Measurements from ENCODE around the gene POLG. TPM values are rescaled to one million over a fixed set of nuclear protein-coding genes. Genes with fewer than 3 reads are reported as not detected.

Gene POLG
- total RNA-seq, 2 experiments from 2014 or later: 96.1 to 102 TPM

DNA sequence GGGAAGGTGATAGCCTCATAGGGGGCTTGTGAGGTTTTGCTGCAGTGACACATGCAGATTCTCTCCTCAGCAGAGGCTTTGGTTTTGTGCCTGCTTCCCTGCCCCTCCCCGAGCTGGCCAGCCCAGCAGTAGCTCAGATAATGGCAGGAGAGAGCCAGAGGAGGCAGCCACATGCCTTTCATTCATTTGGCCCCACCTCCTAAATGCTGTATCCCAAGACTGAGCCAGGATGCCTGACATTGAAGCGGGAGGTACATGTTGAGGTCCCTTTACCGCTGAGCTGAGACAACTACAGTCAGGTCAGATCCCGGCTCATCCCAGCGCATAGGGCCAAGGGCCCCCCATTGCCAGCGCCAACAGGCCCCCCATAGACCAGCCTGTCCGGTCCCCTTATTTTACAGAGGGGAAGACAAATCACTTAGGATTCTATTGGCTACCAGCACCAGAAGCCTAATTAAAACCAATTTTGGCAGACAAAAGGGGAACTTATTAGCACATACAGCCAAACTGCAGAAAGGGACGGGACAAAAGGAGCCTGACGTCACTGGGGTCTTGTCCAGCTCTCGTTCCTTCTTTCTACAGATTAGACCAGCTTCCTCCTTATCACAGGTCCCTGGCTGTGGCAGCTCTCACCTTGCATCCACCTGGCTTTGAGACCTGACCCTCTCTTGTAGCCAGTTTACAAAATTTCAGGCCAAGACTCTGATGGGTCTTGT is 12.1 kb upstream of the POLG start:
- H3K4me1 Mint-ChIP-seq: no peaks in the 10 kb centered on the region
- no peak for DNase-seq
- H3K36me3 Mint-ChIP-seq: no peaks in the 10 kb centered on the region
- no peak overlapping the region for H3K4me3 Mint-ChIP-seq
- no peaks in the 10 kb centered on the region for H3K9me3 Mint-ChIP-seq
- no peak overlapping the region for H3K27ac Mint-ChIP-seq
- peaks cover 8% of the 10 kb centered on the region for H3K27me3 Mint-ChIP-seq

DNA sequence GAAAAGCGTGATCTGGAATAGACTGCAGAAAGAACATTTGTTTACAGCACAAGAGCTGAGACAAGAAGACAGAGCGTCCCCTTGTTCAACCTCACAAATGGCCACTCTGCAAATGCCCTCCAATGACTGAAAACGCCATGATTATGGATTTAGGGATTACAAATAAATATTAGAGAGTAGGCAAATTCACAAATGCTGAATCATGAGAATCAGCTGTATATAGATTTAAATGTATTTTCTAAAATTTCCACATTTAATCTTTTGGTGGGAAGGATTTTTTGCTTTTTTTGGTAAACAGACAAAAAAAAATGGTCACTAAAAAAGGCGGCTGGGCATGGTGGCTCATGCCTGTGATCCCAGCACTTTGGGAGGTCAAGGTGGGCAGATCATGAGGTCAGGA is 10.6 kb upstream of the POLG start:
- DNase-seq: no peak
- H3K27me3 Mint-ChIP-seq: peaks cover 4% of the 10 kb centered on the region
- H3K36me3 Mint-ChIP-seq: no peaks in the 10 kb centered on the region
- H3K4me1 Mint-ChIP-seq: no peaks in the 10 kb centered on the region
- no peak overlapping the region for H3K4me3 Mint-ChIP-seq
- no peaks in the 10 kb centered on the region for H3K9me3 Mint-ChIP-seq
- H3K27ac Mint-ChIP-seq: no peak overlapping the region

DNA sequence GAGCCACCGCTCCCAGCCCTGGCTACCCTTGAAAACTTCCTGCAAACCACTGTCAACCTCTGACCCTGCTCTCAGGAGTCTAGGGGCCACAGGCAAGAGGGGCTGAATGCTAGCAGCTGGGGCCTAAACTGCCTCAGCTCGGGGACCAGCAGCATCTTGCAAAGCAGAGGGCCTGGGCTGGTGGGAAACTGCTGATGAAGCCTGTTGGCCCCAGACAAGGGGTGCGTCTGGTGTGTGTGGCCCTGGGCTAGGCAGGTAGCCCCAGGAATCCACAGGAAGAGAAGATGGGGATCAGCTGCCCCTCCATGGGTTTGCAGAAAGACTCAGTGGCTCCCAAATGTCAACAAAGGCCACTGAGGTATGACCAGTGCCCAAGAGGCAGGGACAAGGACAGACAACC is 8.2 kb upstream of the POLG start:
- H3K27ac Mint-ChIP-seq: no peak overlapping the region
- H3K27me3 Mint-ChIP-seq: no peaks in the 10 kb centered on the region
- no peak overlapping the region for H3K4me3 Mint-ChIP-seq
- no peaks in the 10 kb centered on the region for H3K36me3 Mint-ChIP-seq
- no peaks in the 10 kb centered on the region for H3K9me3 Mint-ChIP-seq
- no peak for DNase-seq
- H3K4me1 Mint-ChIP-seq: peaks cover 2% of the 10 kb centered on the region

DNA sequence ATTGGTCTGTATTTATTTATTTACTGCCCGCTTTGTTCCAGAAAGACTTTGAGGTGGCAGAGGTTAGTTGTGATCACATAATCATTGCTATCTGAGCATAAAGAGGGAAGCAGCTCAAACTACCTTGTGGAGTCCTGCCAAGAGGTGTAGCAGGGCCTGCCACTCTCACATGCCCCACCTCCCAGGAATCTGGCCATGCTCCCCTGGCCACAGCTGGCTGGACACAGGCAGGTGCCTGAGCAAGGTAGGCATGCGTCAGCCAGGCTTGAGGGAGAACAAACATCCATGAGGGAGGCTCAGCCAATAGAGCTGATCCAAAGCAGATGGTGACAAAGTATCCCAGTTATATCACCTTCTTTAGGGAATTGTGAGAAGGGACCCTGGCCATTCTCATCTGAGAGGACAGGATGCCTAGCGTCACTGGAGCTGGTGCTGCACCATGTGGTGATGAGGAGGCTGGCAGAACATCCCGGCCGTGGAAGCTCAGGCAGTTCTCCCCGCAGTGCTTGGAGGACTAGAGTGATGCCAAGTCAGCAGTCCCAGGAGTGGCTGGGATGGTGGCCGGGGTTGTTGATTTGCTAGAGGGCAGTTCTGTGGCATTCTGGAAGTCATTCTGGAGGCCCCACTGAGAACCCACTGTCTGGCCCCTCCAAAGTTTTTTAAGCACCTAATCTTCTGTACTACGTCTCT is 6.8 kb upstream of the POLG start:
- Mint-ChIP-seq H3K27me3 (no peaks in the 10 kb centered on the region), H3K27ac (no peak overlapping the region), H3K4me1 (peaks cover 6% of the 10 kb centered on the region), H3K36me3 (no peaks in the 10 kb centered on the region), H3K9me3 (no peaks in the 10 kb centered on the region), H3K4me3 (no peak overlapping the region)
- no peak for DNase-seq

DNA sequence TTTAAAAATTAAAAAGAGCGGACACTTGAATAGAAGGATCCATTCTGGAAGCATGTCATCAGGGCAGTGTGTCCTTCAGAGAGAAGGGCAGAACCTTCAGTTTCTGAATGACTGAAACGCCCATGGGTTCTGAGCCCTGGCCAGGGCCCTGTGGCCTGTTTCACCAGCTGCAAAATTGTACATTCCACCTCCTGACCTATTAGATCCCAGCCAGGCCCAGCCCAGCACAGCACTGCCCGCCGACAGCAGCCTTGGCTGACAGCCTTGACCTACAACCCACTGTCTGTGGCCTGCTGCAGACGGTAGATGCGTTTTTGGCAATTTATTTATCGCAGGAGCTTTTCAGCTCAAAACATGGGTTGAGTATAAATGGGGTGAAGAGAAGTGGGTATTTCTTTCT is 5.9 kb upstream of the POLG start:
- peaks cover 13% of the 10 kb centered on the region for H3K4me1 Mint-ChIP-seq
- no peak overlapping the region for H3K27ac Mint-ChIP-seq
- DNase-seq: no peak
- no peaks in the 10 kb centered on the region for H3K36me3 Mint-ChIP-seq
- no peaks in the 10 kb centered on the region for H3K9me3 Mint-ChIP-seq
- no peaks in the 10 kb centered on the region for H3K27me3 Mint-ChIP-seq
- H3K4me3 Mint-ChIP-seq: no peak overlapping the region

DNA sequence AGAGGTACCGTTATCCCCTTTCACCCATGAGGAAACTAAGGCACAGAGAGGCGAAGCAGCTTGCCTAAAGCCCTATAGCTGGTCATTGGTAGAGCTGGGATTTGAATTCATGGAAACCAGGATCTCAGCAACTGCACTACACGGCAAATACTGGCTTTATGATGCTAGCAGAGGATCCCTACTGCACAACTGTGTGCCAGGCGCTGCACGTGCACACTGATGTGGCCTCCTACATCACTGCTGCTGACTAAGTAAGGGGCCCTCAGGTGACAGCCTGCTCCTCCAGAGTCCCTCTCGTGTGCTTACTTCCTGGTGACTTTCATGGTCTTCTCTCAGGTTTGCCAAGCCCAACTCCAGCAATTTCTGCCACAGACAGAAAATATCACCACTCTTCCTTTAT is 3.4 kb upstream of the POLG start:
- H3K27ac Mint-ChIP-seq: no peak overlapping the region
- H3K4me1 Mint-ChIP-seq: peaks cover 22% of the 10 kb centered on the region
- peaks cover 4% of the 10 kb centered on the region for H3K36me3 Mint-ChIP-seq
- H3K9me3 Mint-ChIP-seq: peaks cover 2% of the 10 kb centered on the region
- no peak for DNase-seq
- no peak overlapping the region for H3K4me3 Mint-ChIP-seq
- peaks cover 9% of the 10 kb centered on the region for H3K27me3 Mint-ChIP-seq

DNA sequence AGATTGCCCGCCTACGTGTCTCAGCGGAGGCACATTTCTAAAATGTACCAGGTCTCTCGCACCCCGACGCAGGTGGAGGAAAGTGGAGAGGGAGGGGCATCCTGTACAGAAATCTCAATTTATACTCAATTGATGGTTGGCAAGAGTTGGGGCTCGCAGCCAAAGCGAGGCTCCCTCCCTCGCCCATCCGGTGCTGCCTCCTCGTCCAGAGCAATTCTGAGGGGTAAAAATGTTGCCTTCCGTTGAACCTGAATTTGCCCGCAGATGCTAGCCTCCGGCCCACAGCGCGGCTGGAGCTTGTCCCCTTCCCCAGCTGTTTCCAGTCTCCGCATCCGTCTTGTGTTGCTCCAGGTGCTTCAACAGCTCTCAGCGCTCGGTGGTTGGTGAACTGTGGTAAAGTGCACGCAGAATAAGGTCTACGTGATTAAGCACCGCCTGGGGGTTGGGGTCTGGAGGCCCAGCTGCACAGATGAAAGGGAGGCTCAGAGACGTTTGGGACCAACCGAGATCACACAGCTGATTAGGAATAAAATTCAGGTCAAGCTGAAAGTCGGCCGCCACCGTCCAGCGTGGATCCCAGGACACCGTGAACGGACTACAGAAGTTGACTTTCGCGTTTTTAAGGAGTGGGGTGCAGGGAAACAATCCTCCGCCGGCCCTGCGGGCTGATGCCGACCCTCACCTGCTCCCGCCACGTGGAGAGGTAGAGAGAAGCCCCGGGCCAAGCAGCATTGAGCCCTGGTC is 846 bp upstream of the POLG start:
- peak overlapping the region; percentile 97 for H3K27ac Mint-ChIP-seq
- H3K4me1 Mint-ChIP-seq: peaks cover 46% of the 10 kb centered on the region
- DNase-seq: no peak
- H3K4me3 Mint-ChIP-seq: peak overlapping the region; percentile 83
- peaks cover 2% of the 10 kb centered on the region for H3K9me3 Mint-ChIP-seq
- peaks cover 9% of the 10 kb centered on the region for H3K27me3 Mint-ChIP-seq
- peaks cover 26% of the 10 kb centered on the region for H3K36me3 Mint-ChIP-seq

DNA sequence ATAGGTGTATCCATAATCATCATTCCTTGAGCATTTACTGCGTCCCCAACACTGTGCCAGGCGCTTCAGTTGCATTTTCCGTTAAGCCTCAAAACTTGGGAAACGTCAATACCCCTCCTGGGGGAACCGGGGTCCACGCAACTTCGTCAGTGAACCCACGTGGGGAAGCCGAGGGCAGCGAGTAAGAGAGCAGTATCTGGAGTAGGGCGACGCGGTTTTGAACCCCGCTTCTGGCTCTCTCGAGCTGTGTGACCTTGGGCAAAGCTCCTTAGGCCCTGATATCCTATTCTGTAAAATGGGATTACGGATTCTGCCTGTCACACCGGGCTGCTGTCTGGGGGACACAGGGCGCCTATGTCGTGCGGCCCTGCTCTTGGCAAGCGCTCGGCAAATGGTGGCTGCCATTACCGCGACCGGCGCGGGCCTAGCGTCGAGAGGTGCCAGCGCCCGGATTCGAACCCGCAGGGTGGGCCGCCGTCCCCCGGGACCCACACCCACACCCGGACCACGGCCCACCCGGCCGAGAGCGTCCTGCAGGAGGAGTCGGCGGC is 590 bp downstream of the POLG start:
- peaks cover 2% of the 10 kb centered on the region for H3K9me3 Mint-ChIP-seq
- peak overlapping the region; percentile 76 for H3K27ac Mint-ChIP-seq
- H3K36me3 Mint-ChIP-seq: peaks cover 40% of the 10 kb centered on the region
- peaks cover 60% of the 10 kb centered on the region for H3K4me1 Mint-ChIP-seq
- H3K27me3 Mint-ChIP-seq: peaks cover 9% of the 10 kb centered on the region
- H3K4me3 Mint-ChIP-seq: peak overlapping the region; percentile 87
- no peak for DNase-seq

DNA sequence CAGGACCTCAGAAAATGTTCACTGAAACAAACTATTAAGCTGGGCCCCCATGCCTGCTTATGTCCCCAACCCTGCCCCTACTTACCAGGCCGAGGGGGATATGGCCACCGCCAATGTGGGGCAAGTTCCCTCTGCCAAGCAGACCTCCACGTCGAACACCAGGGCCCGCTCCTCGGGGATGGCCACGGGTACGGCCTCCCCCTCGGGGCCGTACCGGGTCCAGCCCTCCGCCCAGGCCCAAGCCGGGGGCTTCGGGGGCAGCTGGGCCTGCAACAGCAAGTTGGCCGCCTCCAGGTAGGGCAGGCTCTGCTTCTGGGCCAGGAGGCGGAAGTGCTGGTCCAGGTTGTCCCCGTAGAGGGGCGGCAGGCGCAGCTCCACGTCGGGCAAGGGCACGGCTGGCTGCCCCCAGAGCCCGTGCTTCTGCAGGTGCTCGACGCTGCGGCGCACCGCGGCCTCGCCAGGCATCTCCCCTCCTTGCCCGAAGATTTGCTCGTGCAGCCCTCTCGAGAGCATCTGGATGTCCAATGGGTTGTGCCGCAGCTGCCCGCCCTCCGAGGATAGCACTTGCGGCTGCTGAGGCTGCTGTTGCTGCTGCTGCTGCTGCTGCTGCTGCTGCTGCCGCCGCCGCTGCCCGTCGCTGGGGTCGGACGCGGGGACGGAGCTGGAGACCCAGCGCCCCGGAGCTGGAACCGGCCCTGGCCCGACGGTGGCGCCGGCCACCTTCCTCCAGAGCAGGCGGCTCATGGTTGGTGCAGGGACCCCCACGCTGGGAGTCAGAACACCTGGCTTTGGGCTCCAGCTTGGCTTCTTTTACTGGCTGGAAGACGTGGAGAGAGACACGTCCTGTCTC is 1.4 kb downstream of the POLG start:
- DNase-seq: no peak
- Mint-ChIP-seq H3K27me3 (peaks cover 9% of the 10 kb centered on the region), H3K36me3 (peaks cover 41% of the 10 kb centered on the region)

DNA sequence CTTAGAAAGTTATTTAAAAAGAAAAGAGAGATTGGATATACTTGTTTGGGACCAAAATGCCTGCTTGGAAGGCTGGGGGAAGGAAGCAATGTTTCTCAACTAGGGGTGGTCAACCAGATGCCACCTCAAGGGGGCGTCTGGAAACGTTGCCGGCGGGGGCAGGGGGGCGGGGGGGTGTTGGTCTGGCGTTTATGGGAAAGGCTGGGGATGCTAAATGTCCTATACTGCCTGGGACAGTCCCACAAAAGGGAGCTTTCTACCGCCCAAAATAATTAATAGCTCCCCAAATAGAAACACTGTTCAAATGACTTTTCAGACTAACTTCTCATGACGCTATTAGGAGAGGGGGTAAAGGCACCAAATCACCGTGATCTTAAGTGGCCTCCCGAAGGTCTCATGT is 2.2 kb downstream of the POLG start:
- Mint-ChIP-seq H3K4me3 (peak overlapping the region; percentile 56), H3K9me3 (peaks cover 2% of the 10 kb centered on the region), H3K27me3 (peaks cover 9% of the 10 kb centered on the region), H3K36me3 (peaks cover 42% of the 10 kb centered on the region), H3K27ac (no peak overlapping the region), H3K4me1 (peaks cover 60% of the 10 kb centered on the region)
- DNase-seq: no peak

More for the DNA sequence above, 1.4 kb downstream of the POLG start:
- peaks cover 59% of the 10 kb centered on the region for H3K4me1 Mint-ChIP-seq
- H3K4me3 Mint-ChIP-seq: peak overlapping the region; percentile 87
- peak overlapping the region; percentile 76 for H3K27ac Mint-ChIP-seq
- H3K9me3 Mint-ChIP-seq: peaks cover 2% of the 10 kb centered on the region

DNA sequence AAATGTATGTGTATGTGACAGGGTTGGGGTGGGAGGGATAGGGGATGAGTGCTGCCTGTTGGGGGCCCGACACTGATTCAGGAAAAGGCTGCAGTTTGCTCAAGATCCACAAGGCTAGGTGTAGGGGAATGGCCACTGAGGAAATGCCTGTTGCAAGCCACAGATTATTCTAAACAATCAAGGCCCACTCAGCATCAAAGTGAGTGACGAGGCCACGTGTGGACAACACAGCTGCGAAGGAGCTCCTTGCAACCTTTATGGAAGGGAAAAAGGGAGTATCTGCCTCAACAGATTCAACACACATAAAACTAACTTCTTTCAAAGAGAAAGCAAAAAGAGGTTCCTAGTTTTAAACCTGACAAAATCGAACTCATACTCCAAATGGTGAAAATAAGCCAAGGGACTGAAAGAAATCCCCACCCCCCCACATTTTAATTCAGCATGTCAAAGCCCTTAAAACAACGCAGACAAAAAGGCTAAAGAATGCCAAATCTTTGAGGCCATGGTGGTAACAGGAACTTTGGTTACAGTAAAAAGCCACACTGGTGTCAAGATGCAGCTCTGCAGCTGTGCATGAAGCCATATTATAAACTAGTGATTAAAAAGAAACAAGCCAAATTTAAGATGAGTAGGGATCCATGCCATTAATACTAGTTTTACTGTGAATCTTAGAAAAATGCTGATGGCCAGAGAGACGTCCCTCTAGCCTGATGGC is 3.6 kb downstream of the POLG start:
- Mint-ChIP-seq H3K27ac (peak overlapping the region; percentile 77), H3K4me1 (peaks cover 52% of the 10 kb centered on the region), H3K27me3 (peaks cover 9% of the 10 kb centered on the region), H3K4me3 (peak overlapping the region; percentile 56), H3K9me3 (peaks cover 2% of the 10 kb centered on the region), H3K36me3 (peaks cover 46% of the 10 kb centered on the region)
- no peak for DNase-seq

DNA sequence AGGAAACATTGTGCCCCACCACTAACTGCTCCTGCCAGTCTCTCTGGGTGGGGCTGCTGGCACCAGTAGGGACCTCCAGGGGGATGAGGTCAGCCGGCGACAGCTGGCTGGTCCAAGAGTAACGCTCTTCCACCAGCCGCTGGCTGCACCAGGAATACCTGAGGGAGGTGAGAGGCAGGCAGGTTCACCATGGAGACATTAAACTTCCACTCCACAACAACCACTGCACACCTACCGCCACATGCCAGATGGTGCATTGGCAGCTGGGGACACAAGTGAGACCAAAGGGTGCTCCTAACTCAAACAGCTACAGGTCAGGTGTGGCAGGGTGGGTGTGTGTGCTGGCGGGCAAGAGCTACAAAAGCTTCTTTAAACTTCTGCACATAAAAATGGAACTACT is 4.5 kb downstream of the POLG start:
- Mint-ChIP-seq H3K9me3 (peaks cover 2% of the 10 kb centered on the region), H3K27ac (peak overlapping the region; percentile 77), H3K4me3 (peak overlapping the region; percentile 24), H3K4me1 (peaks cover 44% of the 10 kb centered on the region), H3K27me3 (peaks cover 5% of the 10 kb centered on the region), H3K36me3 (peaks cover 46% of the 10 kb centered on the region)
- no peak for DNase-seq

DNA sequence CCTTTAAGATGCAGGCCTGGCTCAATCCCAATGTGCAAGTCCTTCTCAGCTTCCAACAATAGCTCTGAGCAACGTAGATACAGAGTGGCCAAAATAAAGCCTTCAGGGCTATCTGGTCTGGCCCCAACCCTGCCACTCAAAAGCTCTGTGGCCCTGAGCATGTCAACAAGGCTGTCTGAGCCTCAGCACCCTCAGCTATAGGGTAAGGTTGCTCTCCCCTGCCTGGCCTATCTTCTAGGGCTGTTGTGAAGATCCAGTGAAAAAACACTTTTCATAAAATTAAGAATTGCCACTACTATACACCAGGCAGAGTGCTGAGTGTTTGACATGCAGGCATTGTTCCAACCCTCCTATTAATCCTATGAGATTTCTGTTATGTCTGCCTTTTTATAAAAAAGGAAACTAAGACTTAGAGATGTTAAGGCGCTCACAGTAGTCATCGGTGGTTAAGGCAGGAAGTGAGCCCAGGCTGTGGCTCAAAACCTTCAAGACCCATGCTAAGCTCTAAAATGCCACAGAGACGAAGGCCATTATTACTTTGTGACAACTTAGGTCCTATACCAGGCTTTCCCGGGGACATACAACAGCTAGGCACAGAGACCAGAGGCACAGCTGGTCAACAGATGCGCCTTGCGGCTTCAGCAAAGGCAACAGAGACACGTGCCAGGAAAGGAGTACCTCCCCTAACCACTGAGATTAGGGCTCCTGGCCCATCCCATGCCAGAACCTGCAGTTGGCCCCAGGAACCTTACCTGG is 5.1 kb downstream of the POLG start:
- no peaks in the 10 kb centered on the region for H3K9me3 Mint-ChIP-seq
- peak overlapping the region; percentile 77 for H3K27ac Mint-ChIP-seq
- peaks cover 40% of the 10 kb centered on the region for H3K4me1 Mint-ChIP-seq
- H3K4me3 Mint-ChIP-seq: peak overlapping the region; percentile 24
- no peak for DNase-seq
- no peaks in the 10 kb centered on the region for H3K27me3 Mint-ChIP-seq
- peaks cover 47% of the 10 kb centered on the region for H3K36me3 Mint-ChIP-seq

Data from activated naive CD8-positive, alpha-beta T cell treated with anti-CD3 and anti-CD28 coated beads for 36 hours (primary cell).